SK-N-MC (cell line): ENCODE measurements around the gene ATXN1.

ENCODE experiments used
- EZH2 ChIP-seq: fragments of 200-600 bp; sonication (generic); IDR thresholded peaks from one replicate; pipeline ENCODE4 v1.6.1; 2017; ENCODE audit warnings: antibody characterized with exemption
- POLR2AphosphoS5 ChIP-seq: IDR thresholded peaks from 2 replicates; pipeline ENCODE4 v1.6.1; 2012; ENCODE audit warnings: mild to moderate bottlenecking, low read depth, low read length, borderline replicate concordance

DNA sequence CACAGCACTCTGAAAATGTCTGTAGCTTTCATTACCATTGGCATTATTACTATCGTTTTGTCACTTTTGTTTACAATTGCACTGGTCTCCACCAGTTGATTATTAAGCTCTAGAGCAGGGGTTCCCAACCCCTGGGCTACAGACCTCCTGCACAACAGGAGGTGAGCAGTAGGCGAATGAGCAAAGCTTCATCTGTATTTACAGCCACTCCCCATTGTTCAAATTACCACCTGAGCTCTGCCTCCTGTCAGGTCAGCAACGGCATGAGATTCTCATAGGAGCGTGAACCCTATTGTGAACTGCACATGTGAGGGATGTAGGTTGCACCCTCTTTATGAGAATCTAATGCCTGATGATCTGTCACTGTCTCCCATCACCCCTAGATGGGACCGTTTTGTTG lies 126.4 kb downstream of the ATXN1 start:
- TF ChIP-seq EZH2 = no peak
- TF ChIP-seq POLR2AphosphoS5 = no peak
